ENCODE results near the gene PPP1R14C. TPM values are rescaled to one million over a fixed set of nuclear protein-coding genes. Genes with fewer than 3 reads are reported as not detected.

Gene PPP1R14C
- total RNA-seq, 8 experiments from 2014 or later = 6.5 to 66.6 (median 13.8) TPM

DNA sequence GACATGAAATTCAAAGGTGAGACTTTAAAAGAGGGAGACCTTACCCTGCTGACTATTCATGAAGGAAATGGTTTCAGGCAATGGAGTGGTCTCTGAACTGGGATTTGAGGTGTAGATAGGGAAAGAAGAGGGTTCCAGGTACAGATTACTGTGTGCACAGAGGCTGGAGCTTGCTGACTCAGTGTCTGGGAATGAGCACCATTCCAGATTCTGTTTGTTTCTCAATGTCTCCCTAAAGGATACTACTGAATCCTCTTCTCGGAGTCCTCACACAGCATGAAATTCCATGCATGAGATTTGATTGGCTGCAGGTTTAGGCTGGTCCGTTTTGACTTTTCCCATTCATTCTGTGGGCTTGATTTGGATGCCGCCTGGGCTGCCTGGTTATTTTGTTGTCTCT lies 49.0 kb downstream of the PPP1R14C start:
- in situ Hi-C loops (cut with MboI; ENCODE audit: low pct_unique_long_range_greater_than_20kb in 2 of 9, low sequenced_read_pairs in 9 of 9, unreplicated experiment in 9 of 9) = no loop called here
- Histone ChIP-seq H3K4me3 (no peak overlapping the region), H3K4me1 (replicated peaks in 1 of 2) (peaks cover 19 to 24% of the 10 kb centered on the region in 2 donors), H3K27ac (no peak overlapping the region)
- 40 to 100% (median 78%) methylated on average over 1 to 3 of the region's 3 CpGs; no CpG with 5 or more reads in 2 of the 10 experiments for WGBS, 10 experiments
- no peak for ATAC-seq (replicated peaks in 6 of 8)

DNA sequence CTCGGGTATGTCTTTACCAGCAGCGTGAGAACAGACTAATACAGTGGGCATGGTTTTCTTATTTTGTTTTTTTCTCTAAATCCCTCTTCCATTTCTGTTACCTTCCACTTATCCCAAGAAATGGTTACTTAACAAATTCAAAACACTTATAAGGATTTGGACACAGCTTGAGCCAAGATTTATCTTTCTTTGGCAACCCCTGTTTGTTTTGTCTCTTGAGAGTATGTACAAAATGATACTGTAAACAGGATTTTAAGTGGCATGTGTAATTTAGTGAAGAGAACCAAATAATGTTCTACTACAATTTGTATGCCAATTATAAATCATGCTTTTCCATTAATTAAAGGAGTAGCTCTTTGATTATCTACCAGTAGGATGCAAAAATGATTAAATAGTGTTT lies 51.4 kb downstream of the PPP1R14C start:
- 14 to 100% (median 87%) methylated on average over 1 to 2 of the region's 2 CpGs; no CpG with 5 or more reads in 1 of the 10 experiments for WGBS, 10 experiments
- ATAC-seq (replicated peaks in 6 of 8) = no peak
- in situ Hi-C loops (cut with MboI; ENCODE audit: low pct_unique_long_range_greater_than_20kb in 2 of 9, low sequenced_read_pairs in 9 of 9, unreplicated experiment in 9 of 9) = no loop called here
- Histone ChIP-seq H3K4me3 (no peak overlapping the region), H3K27ac (no peak overlapping the region), H3K4me1 (replicated peaks in 1 of 2) (peaks cover 30 to 34% of the 10 kb centered on the region in 2 donors)

- H3K4me1 ChIP-seq (replicated peaks in 1 of 2) = peaks cover 46 to 48% of the 10 kb centered on the region in 2 donors
- WGBS, 10 experiments = 0 to 60% (median 24%) methylated on average over 1 to 2 of the region's 2 CpGs; no CpG with 5 or more reads in 4 of the 10 experiments
- peak in 7 of 8 experiments; percentile 36 to 96 (median 95) for ATAC-seq (replicated peaks in 6 of 8)
- in situ Hi-C loops (cut with MboI; ENCODE audit: low pct_unique_long_range_greater_than_20kb in 2 of 9, low sequenced_read_pairs in 9 of 9, unreplicated experiment in 9 of 9) = no loop called here
- H3K27ac ChIP-seq = peak overlapping the region in 1 of 2 donors; percentile 3
- no peak overlapping the region for H3K4me3 ChIP-seq
Measured at GRCh38 chr6:150195996-150196417, 53.2 kb downstream of the PPP1R14C start.

- peak in 3 of 8 experiments; percentile 18 to 40 (median 24) for ATAC-seq (replicated peaks in 6 of 8)
- Histone ChIP-seq H3K27ac (peak overlapping the region in 1 of 2 donors; percentile 37), H3K4me3 (no peak overlapping the region), H3K4me1 (replicated peaks in 1 of 2) (peaks cover 54 to 59% of the 10 kb centered on the region in 2 donors)
- 78 to 100% (median 86%) methylated on average over 1 to 7 of the region's 16 CpGs; no CpG with 5 or more reads in 4 of the 10 experiments for WGBS, 10 experiments
- in situ Hi-C loops (cut with MboI; ENCODE audit: low pct_unique_long_range_greater_than_20kb in 2 of 9, low sequenced_read_pairs in 9 of 9, unreplicated experiment in 9 of 9) = no loop called here
Measured at GRCh38 chr6:150196942-150197745, 54.3 kb downstream of the PPP1R14C start.

GRCh38 chr6:150198532-150198931 lies 55.7 kb downstream of the PPP1R14C start:
- in situ Hi-C loops (cut with MboI; ENCODE audit: low pct_unique_long_range_greater_than_20kb in 2 of 9, low sequenced_read_pairs in 9 of 9, unreplicated experiment in 9 of 9) = no loop called here
- H3K4me3 ChIP-seq = no peak overlapping the region
- H3K27ac ChIP-seq = no peak overlapping the region
- peaks cover 61 to 65% of the 10 kb centered on the region in 2 donors for H3K4me1 ChIP-seq (replicated peaks in 1 of 2)
- WGBS, 10 experiments = 79 to 100% (median 97%) methylated on average over 1 to 7 of the region's 7 CpGs; no CpG with 5 or more reads in 3 of the 10 experiments
- ATAC-seq (replicated peaks in 6 of 8) = no peak

DNA sequence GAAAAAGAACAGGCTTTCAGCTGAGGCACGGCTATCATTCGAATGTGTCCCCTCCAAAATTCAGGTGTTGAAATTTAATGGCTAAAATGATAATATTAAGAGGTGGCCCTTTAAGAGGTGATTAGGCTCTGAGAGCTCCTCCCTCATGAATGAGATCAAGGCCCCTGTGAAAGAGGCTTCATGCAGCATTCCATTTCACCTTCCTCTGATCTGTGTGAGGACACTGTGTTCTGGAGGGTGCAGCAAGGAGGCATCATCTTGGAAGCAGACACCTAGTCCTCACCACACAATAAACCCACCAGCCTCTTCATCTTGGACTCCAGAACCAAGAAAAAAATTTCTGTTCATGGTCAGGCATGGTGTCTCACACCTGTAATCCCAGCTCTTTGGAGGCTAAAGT lies 56.4 kb downstream of the PPP1R14C start:
- no peak overlapping the region for H3K27ac ChIP-seq
- 76 to 100% (median 100%) methylated on average over 2 of the region's 2 CpGs; no CpG with 5 or more reads in 3 of the 10 experiments for WGBS, 10 experiments
- no peak overlapping the region for H3K4me3 ChIP-seq
- ATAC-seq (replicated peaks in 6 of 8) = no peak
- in situ Hi-C loops (cut with MboI; ENCODE audit: low pct_unique_long_range_greater_than_20kb in 2 of 9, low sequenced_read_pairs in 9 of 9, unreplicated experiment in 9 of 9) = no loop called here
- H3K4me1 ChIP-seq (replicated peaks in 1 of 2) = peaks cover 55 to 59% of the 10 kb centered on the region in 2 donors

DNA sequence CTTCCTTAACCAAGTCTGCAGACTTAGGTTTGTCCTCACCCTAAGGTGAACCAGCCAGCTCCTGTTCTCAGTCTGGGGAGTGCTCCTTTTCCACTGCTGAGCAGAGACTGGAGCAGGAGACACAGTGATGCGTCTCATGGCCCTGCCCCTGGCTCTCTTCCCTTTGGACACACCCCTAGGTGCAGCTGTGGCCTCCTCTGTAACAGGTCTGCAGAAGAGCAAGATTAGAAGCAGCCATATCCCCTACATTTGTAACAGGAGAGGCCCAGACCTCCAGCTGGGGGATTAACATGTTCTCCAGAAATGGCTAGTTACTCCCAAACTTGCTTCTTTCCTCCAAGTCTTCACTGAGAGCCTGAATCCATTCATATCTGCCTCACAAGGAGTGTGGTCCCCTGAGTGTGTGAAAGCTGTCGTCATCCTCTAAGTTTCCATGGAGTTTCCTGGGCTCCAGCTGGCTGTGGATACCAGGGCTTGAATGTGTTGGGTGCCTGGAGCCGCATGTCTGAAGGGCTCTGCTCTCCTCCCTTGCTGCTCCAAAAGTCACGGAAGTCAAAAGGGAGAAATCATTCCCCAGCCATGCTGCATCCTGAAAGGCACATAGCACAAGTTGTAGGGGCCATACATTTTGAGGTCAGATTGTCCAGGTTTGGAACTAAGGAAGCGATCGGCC lies 57.7 kb downstream of the PPP1R14C start:
- ATAC-seq (replicated peaks in 6 of 8) = peak in 4 of 8 experiments; percentile 12 to 64 (median 43)

DNA sequence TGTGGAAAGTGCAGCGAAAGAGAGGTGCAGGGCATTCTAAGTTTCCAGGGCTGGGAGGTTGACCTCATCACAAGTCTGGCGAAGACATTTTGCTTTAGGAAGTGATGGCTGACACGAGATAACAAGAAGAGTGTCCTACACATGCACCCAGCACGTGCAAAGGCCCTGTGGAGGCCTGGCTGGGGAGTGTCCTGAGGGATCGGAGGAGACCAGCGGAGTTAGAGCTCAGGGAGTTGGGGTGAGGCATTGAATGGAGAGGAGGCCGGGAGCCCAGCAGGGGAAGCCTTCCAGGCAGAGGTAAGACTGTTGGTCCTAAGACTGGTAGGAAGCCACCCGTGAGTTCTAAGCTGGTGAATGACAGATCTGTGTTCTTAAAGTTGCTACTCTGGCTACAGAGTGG lies 58.4 kb downstream of the PPP1R14C start:
- Histone ChIP-seq H3K4me3 (no peak overlapping the region), H3K4me1 (replicated peaks in 1 of 2) (peaks cover 47 to 49% of the 10 kb centered on the region in 2 donors), H3K27ac (no peak overlapping the region)
- WGBS, 10 experiments = 91 to 100% (median 95%) methylated on average over 1 to 8 of the region's 8 CpGs; no CpG with 5 or more reads in 2 of the 10 experiments
- in situ Hi-C loops (cut with MboI; ENCODE audit: low pct_unique_long_range_greater_than_20kb in 2 of 9, low sequenced_read_pairs in 9 of 9, unreplicated experiment in 9 of 9) = no loop called here
- ATAC-seq (replicated peaks in 6 of 8) = no peak

More for the DNA sequence above, 57.7 kb downstream of the PPP1R14C start:
- 33 to 100% (median 87%) methylated on average over 1 to 6 of the region's 6 CpGs; no CpG with 5 or more reads in 1 of the 10 experiments for WGBS, 10 experiments
- Histone ChIP-seq H3K4me1 (replicated peaks in 1 of 2) (peaks cover 50 to 51% of the 10 kb centered on the region in 2 donors), H3K27ac (no peak overlapping the region), H3K4me3 (no peak overlapping the region)
- in situ Hi-C loops (cut with MboI; ENCODE audit: low pct_unique_long_range_greater_than_20kb in 2 of 9, low sequenced_read_pairs in 9 of 9, unreplicated experiment in 9 of 9) = no loop called here

- peak in 4 of 8 experiments; percentile 45 to 85 (median 49) for ATAC-seq (replicated peaks in 6 of 8)
- in situ Hi-C loops (cut with MboI; ENCODE audit: low pct_unique_long_range_greater_than_20kb in 2 of 9, low sequenced_read_pairs in 9 of 9, unreplicated experiment in 9 of 9) = no loop called here
- H3K27ac ChIP-seq = peak overlapping the region in 1 of 2 donors; percentile 45
- H3K4me1 ChIP-seq (replicated peaks in 1 of 2) = peaks cover 47 to 48% of the 10 kb centered on the region in 2 donors
- 14 to 89% (median 63%) methylated on average over 1 to 7 of the region's 9 CpGs; no CpG with 5 or more reads in 2 of the 10 experiments for WGBS, 10 experiments
- H3K4me3 ChIP-seq = no peak overlapping the region
Measured at GRCh38 chr6:150201772-150202329, 59.0 kb downstream of the PPP1R14C start.

DNA sequence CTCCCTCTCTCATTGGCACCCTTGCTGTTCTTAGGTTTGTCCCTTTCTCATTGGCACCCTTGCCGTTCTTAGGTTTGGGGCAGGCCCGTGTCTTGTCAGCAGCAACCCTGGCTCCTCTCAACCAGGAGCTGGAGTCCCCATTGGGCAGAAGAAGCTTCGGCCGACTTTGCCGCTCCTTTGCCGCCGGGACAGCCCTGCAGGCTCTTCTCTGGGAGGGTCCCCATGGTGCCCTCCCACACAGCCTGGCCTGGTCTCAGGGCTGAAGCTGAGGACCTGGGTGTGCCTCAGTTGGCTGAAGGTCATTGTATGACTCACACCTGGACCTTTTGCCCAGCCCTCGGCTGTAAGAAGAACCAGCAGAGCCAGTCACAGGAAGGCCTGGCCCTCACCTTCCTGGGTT lies 59.6 kb downstream of the PPP1R14C start:
- peak in 2 of 8 experiments; percentile 78 to 92 for ATAC-seq (replicated peaks in 6 of 8)
- peak overlapping the region in 1 of 2 donors; percentile 45 for H3K27ac ChIP-seq
- no peak overlapping the region for H3K4me3 ChIP-seq
- in situ Hi-C loops (cut with MboI; ENCODE audit: low pct_unique_long_range_greater_than_20kb in 2 of 9, low sequenced_read_pairs in 9 of 9, unreplicated experiment in 9 of 9) = no loop called here
- peaks cover 45 to 47% of the 10 kb centered on the region in 2 donors for H3K4me1 ChIP-seq (replicated peaks in 1 of 2)
- 50 to 100% (median 85%) methylated on average over 1 to 4 of the region's 8 CpGs; no CpG with 5 or more reads in 5 of the 10 experiments for WGBS, 10 experiments

DNA sequence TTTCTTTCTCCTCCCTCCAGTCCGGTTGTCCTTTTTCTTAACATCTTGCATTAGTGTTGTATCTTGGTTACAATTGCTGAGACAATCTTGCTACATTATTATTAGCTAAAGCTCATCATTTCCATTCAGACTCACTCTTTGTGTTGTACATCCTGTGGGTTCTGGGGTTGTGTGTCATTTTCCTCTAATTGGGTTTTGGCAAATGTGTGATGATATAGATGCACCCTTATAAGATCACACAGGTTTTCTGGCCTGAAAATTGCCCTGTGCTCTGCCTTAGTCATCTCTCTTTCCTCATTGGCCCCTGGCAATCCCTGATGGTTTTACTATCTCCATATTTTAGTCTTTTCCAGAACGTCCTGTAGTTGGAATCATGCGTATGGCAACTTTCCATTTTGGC lies 60.1 kb downstream of the PPP1R14C start:
- no peak overlapping the region for H3K27ac ChIP-seq
- 38 to 100% (median 91%) methylated on average over 1 to 3 of the region's 3 CpGs; no CpG with 5 or more reads in 1 of the 10 experiments for WGBS, 10 experiments
- peaks cover 50 to 52% of the 10 kb centered on the region in 2 donors for H3K4me1 ChIP-seq (replicated peaks in 1 of 2)
- peak in 3 of 8 experiments; percentile 7 to 37 (median 30) for ATAC-seq (replicated peaks in 6 of 8)
- in situ Hi-C loops (cut with MboI; ENCODE audit: low pct_unique_long_range_greater_than_20kb in 2 of 9, low sequenced_read_pairs in 9 of 9, unreplicated experiment in 9 of 9) = no loop called here
- no peak overlapping the region for H3K4me3 ChIP-seq

DNA sequence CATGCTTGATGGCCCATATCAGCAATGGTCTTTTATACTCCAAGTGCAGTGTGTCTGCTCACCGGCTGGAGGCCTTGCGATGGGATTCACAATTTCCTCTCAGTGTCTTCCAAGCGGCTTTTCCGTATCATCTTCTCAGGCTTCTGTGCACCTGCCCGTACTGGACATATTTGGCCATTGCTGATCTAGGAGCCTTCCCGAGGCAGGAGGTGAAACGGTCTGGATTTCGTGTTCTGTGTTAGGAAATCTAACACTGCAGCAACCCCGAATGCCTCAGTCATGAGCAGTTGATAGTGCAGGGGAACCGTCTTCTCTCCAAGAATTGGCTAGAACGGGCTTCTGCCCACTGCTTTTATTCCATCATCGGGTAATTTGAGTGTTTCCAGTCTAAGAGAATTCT lies 60.5 kb downstream of the PPP1R14C start:
- ATAC-seq (replicated peaks in 6 of 8) = no peak
- WGBS, 10 experiments = 92 to 100% (median 97%) methylated on average over 2 to 12 of the region's 12 CpGs; no CpG with 5 or more reads in 2 of the 10 experiments
- in situ Hi-C loops (cut with MboI; ENCODE audit: low pct_unique_long_range_greater_than_20kb in 2 of 9, low sequenced_read_pairs in 9 of 9, unreplicated experiment in 9 of 9) = no loop called here
- Histone ChIP-seq H3K4me1 (replicated peaks in 1 of 2) (peaks cover 55% of the 10 kb centered on the region in 2 donors), H3K4me3 (no peak overlapping the region), H3K27ac (no peak overlapping the region)

Measured in motor neuron (in vitro differentiated cells).